NOMO-1 treated with dmso at 0.1 percent for 144 hours (cell line): ENCODE results near the gene C10orf143.
"Not testable (repeated sequence)": the region's sequence is repeated elsewhere in the genome, so short reads cannot be mapped to it uniquely, and the experiment has no call there.

ENCODE experiments used
- DNase-seq: peaks from one replicate; lab custom pipeline; 2025; ENCODE audit not compliant: unreplicated experiment; lab: John Stamatoyannopoulos, UW

C10orf143 gene

GRCh38 chr10:130111852-130112180 is 1.2 kb upstream of the C10orf143 start:
- DNase-seq: no peak

DNA sequence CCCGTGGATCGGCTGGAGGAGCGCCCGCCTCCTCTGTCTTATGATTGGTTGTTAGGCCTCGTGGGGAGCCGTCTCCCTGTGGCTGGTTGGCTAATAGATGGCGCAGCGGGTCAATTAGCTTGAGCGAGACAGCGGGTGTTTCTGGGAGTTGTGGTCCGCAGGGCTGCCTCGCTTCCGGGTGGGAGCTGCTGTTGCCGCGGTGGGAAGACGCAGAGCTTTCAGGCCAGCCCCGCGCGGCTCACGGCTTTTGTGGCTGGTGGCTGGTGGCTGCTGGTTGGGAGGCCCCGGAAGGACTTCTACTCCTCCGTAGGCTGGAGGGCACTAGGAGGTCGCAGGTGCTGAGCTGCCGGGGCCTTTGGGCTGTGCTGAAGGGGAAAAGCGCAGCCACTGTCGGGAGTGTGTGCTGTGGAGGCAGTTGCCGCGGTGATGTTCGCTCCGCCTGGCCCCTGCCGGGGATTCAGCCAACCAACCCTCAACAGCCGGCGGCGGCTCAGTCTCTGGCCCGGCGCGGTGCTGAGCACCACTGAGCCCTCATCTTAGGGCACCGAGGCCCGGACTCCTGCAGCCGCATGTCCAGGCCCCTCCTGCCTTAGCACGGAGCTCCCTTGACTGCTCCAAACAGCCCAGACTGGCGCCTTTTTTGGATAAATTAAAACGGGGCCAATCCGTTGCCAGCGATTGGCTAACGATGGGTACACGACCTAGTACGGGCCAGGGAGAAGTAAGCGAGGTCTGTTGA is 652 bp upstream of the C10orf143 start:
- peak; percentile 93 for DNase-seq

DNA sequence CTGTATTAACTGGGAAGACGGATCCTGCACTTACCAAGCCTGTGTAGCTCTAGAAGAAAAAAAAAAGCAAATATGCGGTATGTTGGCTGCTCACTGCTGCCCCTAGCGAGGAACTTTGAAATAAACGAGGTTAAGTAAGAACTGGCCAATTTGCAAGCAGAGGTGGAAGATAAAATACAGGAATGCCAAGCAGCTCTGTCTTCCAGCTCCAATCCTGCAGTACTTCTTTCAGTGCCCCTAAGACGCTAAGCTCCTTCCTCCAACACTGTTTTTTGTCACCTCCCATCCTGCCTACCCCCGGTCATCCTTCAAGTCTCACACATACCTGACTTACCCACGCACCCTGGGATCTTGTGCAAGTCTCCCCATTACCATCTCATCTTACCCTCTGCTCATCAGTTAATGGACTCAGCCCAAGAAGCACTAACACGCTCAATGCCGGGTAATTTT is 809 bp downstream of the C10orf143 start:
- peak; percentile 32 for DNase-seq

DNA sequence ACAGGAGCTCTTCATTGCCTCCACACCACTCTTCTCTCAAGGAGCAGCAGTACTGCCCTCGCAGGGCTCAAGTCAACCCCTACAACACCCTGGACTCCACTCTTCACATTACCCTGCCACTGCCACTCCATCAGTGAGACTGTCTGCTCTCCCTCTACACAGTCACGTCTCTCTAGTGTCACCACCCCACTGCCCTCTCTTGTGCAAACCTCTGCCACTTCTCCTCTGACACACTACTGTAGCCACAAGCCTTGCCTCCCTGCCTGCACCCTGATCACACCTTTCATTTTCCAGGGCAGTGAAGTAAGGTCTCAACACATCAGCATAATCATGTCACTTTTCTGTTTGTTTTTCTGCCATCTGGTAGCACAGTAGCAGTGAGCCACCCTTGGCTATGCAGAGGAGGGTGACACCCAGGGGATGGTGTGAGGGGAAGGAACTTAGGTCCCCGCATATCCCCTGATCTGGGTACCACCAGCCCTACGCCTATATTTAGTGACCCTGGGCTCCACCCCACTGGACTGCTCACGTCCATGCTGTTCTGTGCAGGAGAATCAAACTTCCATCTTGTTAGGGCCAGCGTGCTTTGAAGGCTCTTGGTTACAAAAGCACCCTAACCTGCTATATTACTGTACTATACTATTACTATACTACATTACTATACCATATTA is 1.6 kb downstream of the C10orf143 start:
- DNase-seq: no peak

GRCh38 chr10:130108146-130108545 is 2.5 kb downstream of the C10orf143 start:
- not testable (repeated sequence) for DNase-seq

- no peak for DNase-seq
Observed at GRCh38 chr10:130105724-130106123, 4.9 kb downstream of the C10orf143 start.

DNA sequence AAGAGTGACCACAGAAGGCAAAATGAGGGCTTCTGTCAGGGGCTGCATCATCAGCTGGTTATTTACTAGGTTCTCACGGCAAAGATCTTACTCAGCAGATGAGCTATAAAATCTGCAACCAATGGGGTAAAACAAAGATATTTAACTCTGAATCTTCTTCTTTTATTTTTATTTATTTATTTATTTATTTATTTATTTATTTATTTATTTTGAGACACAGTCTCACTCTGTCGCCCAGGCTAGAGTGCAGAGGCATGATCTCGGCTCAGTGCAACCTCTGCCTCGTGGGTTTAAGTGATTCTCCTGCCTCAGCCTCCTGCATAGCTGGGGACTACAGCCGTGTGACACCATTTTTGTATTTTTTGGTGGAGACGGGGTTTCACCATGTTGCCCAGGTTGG is 11.3 kb downstream of the C10orf143 start:
- DNase-seq: no peak

DNA sequence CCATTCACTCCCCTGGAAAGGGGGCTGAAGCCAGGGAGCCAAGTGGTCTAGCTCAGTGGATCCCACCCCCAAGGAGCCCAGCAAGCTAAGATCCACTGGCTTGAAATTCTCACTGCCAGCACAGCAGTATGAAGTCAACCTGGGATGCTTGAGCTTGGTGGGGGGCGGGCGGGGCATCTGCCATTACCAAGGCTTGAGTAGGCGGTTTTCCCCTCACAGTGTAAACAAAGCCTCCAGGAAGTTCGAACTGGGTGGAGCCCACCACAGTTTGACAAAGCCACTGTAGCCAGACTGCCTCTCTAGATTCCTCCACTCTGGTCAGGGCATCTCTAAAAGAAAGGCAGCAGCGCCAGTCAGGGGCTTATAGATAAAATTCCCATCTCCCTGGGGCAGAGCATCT is 20.1 kb downstream of the C10orf143 start:
- not testable (repeated sequence) for DNase-seq

GRCh38 chr10:130080461-130080814 is 30.2 kb downstream of the C10orf143 start:
- DNase-seq: no peak

DNA sequence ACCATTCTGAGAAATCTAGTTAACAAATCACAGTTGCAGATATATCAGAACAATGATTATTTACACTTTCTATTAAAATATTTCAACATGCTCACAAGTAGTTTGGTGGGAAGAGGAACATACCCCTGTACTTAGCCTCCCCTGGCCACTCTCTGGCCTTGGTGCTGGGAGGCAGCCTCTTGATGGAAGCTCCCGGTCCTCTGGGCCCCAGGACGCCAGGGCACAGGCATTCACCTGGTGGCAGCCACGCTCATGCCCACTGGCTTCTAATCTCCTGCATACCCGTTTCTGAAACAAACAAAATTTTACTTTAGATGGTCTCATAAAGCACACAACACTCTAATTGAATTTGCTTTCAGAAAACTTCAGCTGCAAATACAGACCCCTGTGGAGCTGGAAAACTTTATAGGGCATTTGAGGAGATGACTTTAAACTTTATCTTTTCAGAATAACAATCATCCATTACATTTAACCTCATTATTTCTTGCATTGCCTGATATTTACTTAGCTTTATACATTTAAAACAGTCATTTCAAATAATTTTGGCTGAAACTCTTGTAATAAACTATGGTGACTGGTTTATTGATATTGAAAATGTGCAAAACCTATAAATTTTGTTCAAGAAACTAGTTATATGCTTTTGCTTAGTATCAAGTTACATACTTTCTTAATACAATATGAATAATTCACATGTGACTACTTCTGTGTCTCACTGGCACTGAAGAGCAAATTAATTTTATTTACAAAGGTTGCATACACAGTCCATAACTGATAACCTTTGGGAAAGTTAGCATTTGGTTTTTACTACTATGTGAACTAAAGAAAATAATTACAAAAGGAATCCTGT is 30.8 kb downstream of the C10orf143 start:
- DNase-seq: no peak

DNA sequence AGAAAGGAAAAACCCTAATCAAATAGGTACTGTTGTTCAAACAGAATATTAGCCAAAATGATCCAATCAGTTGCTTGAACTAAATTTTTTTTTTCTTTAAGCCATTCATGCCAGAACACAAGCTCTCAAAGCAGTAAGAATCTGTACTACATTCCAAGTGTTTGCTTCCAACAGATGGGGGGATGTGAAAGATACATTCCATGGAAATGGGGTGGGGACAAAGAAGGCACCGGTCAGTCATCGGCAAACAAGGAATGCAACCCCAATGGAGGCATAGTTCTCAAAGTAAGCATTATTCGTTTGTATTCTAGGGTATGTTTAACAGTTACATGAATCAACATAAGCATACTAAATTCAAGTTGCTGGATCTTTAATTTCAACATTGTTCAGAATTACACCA is 32.5 kb downstream of the C10orf143 start:
- DNase-seq: no peak

DNA sequence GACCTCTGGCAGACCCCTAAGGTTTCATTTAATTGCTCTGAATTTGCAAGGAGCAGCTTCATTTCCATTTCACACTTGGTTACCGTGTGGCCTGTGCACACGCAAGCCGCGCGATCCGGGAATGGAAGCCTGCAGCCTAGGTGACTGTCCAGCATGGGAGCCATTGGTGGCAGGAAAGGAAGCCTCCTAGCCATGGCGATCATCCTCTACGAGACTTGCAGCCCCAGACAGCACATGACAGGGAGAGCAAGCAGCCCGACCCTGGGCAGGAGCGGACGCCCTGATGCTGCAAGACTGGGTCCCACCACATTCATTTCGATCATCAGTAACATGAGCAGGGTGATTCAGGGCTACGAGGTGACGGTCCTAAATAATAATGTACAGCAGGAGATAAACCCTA is 33.9 kb downstream of the C10orf143 start:
- DNase-seq: no peak

DNA sequence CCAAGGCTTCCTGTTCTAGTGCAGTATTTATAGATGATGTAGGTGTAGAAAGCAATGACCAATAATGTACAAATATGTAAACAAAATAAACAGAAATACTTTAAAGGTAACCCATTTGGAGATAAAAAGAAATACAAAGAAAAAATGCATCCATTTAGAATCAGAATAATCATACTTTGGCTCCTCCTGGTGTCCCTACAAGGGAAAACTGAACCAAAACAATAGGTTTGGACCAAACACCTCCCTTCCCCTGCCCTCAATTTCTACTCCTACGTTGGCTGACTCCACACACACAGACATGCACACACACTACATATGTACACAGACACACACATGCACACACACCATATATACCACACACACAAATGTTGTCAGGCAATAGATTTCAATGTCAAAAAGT is 36.0 kb downstream of the C10orf143 start:
- DNase-seq: no peak

DNA sequence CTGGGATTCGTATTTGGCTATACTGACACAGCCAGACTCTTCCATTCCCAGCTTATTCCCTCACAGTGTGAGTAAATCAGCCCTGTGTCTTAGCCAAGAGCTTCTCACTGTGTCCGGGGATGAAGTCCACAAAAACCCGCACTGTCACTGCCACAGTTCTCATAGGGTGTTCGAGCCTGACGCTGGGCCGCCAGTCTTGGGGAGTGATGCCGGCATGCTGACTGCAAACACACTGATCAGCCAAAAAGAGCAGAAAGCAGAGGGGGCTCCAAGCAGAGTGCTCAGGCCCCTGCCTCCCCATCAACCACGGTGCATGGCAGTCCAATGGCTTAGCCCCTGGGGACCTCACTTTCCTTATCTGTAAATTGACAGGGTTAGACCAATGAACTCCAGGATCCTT is 36.7 kb downstream of the C10orf143 start:
- DNase-seq: no peak

GRCh38 chr10:130072247-130072646 is 38.4 kb downstream of the C10orf143 start:
- no peak for DNase-seq

GRCh38 chr10:130067893-130068292 is 42.7 kb downstream of the C10orf143 start:
- DNase-seq: no peak

DNA sequence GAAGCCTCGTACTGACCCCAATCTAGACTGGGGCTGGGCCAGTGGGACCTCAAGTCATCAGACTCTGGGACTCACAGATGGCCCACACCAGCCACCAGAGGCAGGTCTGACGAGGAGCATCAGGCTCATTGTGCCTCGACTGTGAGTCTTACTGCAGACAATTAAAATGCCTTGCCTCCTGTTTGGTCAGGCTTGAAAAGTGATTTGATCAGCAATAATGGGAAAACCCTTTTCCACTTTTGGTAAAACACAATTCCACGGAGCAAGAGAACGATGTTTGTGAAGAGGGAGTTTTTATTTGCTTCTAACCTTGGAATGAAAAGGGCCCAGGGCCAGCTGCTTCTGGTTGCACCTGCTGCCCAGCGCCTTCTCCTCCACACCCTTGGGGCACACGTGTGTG is 43.9 kb downstream of the C10orf143 start:
- no peak for DNase-seq

GRCh38 chr10:130065251-130065650 is 45.4 kb downstream of the C10orf143 start:
- DNase-seq: no peak

GRCh38 chr10:130064783-130065182 is 45.8 kb downstream of the C10orf143 start:
- DNase-seq: no peak

- no peak for DNase-seq
Observed at GRCh38 chr10:130062976-130063375, 47.7 kb downstream of the C10orf143 start.

DNA sequence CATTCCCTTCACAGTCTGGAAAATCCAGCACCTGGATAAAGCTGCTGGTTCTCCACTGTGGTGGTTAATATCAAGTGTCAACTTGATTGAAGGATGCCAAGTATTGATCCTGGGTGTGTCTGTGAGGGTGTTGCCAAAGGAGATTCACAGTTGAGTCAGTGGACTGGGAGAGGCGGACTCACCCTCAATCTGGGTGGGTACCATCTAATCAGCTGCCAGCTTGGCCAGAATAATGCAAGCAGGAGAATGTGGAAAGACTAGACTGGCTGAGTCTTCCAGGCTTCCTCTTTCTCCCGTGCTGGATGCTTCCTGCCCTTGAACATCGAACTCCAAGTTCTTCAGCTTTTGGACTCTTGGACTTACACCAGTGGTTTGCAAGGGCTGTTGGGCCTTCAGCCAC is 48.4 kb downstream of the C10orf143 start:
- no peak for DNase-seq

DNA sequence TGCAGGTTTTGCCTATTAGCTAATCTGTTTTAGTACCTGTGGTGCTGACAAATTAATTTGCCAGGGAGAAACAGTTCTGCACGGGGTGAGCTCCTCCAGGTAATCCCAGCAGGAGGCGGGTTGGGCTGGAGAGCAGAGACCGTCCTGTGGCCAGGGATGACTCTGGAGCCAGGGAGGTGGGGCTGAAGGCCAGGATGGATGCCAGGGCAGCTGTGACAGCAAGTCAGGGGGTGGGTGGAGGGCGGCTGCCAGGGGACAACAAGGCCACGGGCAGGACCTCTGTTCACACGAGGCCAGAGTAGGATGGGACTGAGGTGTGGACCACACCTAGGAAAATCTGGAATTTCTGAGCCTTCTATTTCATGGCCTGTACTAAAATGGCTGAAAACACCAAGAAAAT is 48.9 kb downstream of the C10orf143 start:
- no peak for DNase-seq
